CD4-positive, alpha-beta T cell treated with Interleukin-12 subunit alpha and Interleukin-12 subunit beta, for 1 hour (primary cell): Measurements from ENCODE around the gene PTPRR.
"Not testable (repeated sequence)": the region's sequence is repeated elsewhere in the genome, so short reads cannot be mapped to it uniquely, and the experiment has no call there.

Source experiments
- DNase-seq: peaks from one replicate; pipeline ENCODE4 v3.0.0-alpha.2; 2020

Gene PTPRR

DNA sequence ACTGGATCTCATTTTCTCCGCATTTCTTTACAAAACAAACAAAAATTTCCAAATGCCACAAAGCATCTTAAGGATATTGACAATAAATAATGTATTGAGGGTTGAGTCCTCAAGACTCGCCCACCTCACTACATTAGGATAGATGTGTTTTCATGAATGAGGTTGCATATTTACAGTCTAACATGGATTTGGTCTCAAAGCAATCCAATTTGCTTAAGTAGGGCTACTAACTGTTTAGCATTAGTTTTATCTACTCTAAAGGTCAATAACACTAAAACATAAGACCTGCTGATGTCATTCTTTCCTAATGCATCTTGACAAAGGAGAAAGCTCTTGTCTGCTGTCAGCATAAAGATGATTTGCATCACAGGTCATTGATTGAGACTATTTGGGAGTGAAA, 82.4 kb downstream of the PTPRR start:
- DNase-seq: no peak

- DNase-seq: no peak
Measured at GRCh38 chr12:70837026-70837425, 83.5 kb downstream of the PTPRR start.

- DNase-seq: no peak
Measured at GRCh38 chr12:70835948-70836347, 84.6 kb downstream of the PTPRR start.

DNA sequence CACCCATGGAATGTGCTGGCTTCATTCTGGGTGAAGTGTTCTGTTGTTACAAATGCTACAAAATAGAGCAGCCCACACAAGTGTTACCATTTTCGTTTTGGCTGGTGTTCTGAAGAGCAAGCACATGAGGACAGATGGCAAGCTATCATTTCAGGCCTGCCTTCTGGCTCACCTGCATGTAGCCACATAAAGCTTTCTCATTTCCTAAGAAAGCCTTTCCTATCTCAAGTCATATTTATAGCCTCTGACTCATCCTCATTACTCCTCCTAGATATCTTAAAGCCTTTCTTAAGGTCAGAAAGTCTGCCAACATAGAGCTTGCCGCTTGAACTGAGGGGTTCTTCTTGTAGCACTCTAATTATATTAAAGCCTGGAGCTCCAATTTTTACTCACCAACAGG, 89.0 kb downstream of the PTPRR start:
- no peak for DNase-seq

DNA sequence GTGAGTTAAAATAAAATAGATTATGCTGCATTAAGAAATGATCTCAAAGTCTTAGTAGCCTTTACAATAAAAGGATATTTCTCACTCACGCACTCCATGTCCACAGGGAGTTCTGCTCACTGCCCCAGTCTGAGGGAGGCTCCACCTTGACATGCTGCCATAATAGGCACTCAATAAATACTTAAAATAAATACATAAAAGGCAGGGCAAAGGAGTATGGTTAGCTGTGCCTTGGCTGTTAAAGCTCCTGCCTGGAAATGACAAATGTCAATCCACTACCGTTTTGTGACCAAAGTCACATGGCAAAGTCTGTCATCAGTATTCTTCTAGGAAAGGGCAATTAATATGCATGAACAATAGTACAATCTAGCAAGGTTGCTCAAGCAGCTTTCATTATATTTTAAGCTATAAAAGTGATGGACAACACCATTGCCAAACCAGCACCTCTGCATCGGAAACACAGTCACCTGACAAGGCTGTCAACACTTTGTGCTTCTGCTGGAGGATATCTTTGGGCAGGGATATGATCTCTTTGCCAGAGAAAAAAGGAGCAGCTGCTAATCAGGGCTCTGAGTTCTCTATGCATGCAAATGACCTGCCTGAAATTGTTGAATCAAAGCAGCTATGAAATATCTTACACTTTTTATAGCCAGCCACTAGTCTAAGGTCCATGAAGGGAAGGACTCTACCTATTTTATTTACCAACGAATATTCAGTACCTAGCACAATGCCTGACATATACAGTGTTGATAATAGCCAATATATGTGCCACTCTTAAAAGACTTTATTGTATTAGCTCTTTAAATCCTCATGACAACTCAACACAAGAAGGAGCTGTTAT, 90.1 kb downstream of the PTPRR start:
- no peak for DNase-seq

GRCh38 chr12:70829070-70829469, 91.5 kb downstream of the PTPRR start:
- no peak for DNase-seq

- no peak for DNase-seq
Measured at GRCh38 chr12:70828351-70828750, 92.2 kb downstream of the PTPRR start.

GRCh38 chr12:70826156-70826555, 94.4 kb downstream of the PTPRR start:
- DNase-seq: no peak

DNA sequence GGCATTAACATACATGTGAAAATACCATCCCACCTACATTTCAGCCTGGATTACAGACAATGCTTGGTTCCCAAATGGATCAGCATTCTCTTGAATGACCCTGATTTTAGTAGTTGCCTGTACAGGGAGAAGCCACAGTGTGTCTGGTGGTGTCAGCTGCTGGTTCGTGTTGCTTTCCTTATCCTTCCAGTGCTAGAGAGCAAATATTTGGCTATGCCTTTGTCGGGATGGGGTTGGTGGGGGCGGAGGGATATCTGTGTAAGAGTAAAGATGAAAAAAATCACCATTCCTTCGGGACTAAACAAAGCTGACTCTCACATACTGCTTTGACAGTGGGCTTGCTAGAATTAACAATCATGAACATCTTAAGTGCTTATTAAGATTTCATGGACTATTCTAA, 96.0 kb downstream of the PTPRR start:
- DNase-seq: no peak

DNA sequence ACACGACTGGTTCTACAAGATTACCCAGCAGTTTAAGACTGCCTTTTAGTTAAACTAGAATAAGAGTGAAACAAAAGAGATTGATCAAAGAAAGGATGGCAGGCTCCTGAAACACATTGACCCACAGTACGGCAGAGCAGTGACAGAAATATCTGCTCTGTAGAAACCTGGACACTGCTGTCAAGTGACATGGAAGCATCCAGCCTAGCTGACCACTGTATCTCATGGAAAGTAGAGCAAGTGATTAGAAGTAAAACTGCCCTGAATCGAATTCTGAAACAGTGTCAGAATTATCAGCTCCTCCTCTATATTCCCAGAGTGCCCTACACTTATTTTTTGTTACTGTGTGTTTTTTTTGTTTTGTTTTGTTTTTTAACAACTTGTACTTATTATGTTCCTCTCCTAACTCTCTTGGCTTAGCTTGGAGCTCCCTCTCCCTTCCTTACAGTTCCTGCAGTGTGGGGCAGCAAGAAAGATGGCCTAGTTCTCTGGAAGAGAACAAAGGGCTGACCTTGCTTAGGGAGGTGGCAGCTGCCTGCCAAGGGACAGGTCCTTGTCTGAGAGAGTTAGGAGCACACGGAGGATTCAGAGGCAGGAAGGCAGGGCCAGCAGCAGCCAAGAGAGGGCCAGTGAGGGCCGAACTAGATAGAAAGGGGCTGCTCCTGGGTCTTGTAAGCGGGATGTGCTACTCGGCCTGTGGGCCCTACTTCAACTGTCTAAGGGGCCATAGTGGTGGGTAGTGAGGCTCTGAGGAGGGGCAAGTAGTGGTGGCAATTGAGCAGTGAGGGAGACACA, 97.2 kb downstream of the PTPRR start:
- no peak for DNase-seq

- DNase-seq: no peak
Measured at GRCh38 chr12:70822412-70822811, 98.1 kb downstream of the PTPRR start.

- no peak for DNase-seq
Measured at GRCh38 chr12:70815971-70816391, 104.6 kb downstream of the PTPRR start.

DNA sequence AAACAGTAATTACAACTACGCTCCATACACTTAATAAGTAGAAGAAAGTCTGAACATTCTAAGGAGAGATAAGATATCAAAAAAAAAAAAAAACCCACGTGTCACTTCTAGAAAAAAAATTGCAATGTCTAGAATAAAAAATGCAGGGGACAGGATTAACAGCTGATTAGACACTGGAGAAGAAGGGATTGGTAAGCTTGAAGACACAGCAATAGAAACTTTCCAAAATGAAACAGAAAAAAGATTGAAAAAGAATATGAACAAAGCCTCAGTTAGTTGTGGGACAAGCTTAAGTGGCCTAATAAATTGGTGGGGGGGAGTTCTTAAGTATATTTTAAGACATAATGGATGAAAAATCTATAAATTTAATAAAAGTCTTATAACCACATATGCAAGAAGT, 105.5 kb downstream of the PTPRR start:
- DNase-seq: no peak

DNA sequence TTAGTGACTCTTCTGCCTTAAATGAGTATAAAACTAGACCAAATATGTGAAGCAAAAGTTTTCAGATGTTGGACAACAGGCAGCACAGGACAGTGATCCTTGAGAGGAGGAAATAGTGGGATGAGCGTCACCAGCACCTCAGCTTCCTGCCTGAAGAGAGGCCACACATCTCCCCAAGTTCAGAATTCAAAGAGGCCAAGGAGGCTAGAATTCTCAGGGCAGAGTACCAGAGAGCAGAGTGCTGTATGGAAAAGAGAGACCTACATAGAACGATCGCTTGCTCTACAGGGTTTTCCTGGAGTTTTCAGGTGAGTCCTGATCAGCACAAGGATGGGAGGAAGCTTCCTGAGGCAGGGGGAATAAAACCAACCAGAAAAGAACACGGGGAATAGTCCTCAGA, 107.0 kb downstream of the PTPRR start:
- no peak for DNase-seq

- no peak for DNase-seq
Measured at GRCh38 chr12:70812136-70812535, 108.4 kb downstream of the PTPRR start.

DNA sequence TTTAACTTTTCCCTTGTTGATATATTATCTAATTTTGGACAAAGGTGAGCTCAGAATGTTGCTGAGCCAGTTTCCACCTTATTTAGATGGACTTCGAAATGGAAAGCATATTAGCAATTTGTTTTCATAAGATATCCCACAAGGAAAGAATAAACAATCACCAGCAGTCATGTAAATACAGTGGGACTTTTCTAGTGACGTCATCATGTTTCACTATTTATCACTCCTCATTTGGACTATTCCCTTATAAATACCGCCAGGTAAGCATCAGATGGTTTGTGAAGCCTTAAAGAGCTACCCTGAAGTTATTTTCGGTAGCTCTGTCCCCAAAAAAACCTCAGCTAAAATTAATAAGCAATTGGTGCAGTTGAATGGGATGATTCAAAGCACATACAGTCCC, 110.7 kb downstream of the PTPRR start:
- DNase-seq: no peak

- DNase-seq: not testable (repeated sequence)
Measured at GRCh38 chr12:70807993-70808392, 112.5 kb downstream of the PTPRR start.

DNA sequence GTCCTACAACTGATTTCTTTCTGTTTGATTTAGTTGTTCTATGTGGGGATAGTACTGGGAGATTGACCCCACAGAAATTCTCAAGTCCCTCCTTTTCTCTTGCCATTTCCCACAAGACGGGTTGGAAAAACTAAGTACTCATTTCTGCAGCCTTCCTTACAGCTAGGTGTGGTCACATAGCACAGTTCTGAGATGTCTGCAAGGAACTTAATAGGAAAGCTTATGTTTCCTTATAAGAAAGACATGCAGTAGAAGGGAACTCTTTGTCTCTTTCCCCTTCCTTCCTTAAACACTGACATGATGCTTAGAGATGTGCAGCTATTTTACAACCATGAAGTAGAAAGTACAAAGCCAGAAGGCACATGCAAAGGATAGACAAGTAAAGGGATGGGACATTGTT, 113.7 kb downstream of the PTPRR start:
- no peak for DNase-seq

DNA sequence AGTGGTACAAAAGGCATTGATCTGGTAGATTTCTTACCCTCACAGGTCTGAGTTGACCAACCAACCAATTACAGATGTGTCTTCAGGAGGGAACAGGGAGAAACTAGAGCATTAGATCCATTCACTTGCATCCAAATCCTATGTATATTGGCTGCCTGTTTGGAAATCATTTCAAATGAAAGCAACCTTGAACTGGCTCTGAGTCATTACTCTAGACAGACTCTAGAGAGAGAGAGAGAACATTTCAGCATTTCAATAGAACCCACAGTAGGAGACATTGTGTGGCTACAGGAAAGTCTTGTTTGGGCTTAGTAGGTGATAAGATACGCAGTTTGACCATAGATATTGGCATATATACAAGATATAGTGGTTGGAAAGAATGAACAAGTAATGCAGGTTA, 114.5 kb downstream of the PTPRR start:
- no peak for DNase-seq

GRCh38 chr12:70798016-70798783, 122.3 kb downstream of the PTPRR start:
- DNase-seq: no peak

DNA sequence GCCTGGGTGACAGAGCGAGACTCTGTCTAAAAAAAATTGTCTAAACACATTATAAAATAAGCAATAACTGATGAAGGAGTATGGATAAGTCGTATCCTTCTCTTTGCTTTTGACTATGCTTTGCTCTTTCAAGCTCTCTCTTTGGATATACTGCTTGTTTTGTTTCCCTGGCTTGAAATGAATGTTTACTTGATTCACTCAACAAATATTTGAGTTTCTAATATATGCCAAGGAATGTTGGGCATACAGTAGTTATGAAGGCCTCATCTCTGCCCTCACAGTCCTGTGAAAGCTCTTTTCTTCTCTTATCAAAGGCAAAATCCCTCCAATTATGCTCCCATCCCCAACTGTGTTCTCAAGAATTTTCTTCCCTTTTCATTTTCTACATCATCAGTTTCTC, 123.5 kb downstream of the PTPRR start:
- no peak for DNase-seq

GRCh38 chr12:70795608-70796007, 124.9 kb downstream of the PTPRR start:
- no peak for DNase-seq

DNA sequence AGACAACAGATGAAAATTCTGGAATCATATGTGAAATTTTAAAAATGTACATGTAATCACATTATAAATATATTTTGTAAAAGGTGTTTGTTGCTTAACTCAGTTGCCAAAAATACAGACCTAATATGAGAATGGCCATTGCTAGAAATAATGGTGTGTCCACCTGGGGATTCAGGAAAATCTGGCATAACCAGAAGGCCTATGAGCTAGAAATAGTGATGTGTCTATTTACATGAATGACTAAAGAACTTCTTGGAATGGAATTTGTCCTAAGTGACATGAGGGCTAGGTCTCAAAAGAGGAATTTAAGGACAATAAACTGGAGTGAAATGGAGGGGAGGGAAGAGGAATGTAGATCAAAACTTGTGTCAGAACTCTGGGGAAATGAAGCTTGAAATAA, 126.4 kb downstream of the PTPRR start:
- DNase-seq: no peak

- no peak for DNase-seq
Measured at GRCh38 chr12:70788774-70789173, 131.8 kb downstream of the PTPRR start.
